ENCODE measurements around the gene PREX1.

- TF ChIP-seq CTCF (IDR thresholded peaks at IDR 0.05) (no peak), POLR2A (IDR thresholded peaks at IDR 0.05) (no peak)
Observed at GRCh38 chr20:48803176-48804053, 24.4 kb downstream of the PREX1 start.
